ENCODE data around the gene MYL1. TPM values are rescaled to one million over a fixed set of nuclear protein-coding genes. Genes with fewer than 3 reads are reported as not detected.

Gene MYL1
- total RNA-seq, 3 donors from 2014 or later: 0.36 to 0.49 TPM; not detected in 1

- no peaks in the 10 kb centered on the region for H3K9me3 ChIP-seq
- no peaks in the 10 kb centered on the region for H3K4me1 ChIP-seq (ENCODE audit: low read depth)
- H3K36me3 ChIP-seq (ENCODE audit: low read depth): no peaks in the 10 kb centered on the region
- ATAC-seq (no peak), DNase-seq (no peak)
- intact Hi-C loops (cut with DNase I, micrococcal nuclease): no loop called here
- no peak overlapping the region for H3K4me3 ChIP-seq
- no peak for TF ChIP-seq CTCF (IDR thresholded peaks at IDR 0.05)
Observed at GRCh38 chr2:210268281-210268680, 46.7 kb downstream of the MYL1 start.

DNA sequence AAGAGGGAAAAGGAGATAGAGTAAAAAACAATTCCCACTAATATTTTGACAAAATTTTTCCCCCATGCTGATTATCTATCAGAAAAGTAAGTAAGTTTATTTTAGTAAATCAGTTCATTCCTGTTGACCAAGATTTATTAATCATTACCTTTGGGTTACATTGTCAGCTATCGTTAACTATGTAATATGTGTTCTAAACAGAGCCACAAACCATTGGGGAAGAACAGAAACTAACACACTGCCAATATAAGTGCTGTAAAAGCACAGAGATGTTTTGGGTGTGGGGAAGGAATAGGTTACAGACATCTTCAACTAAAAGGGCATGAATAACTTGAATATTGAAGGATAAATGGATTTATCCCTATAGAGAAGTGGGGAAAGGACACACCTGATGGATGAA lies 47.3 kb downstream of the MYL1 start:
- no peak for TF ChIP-seq CTCF (IDR thresholded peaks at IDR 0.05)
- Histone ChIP-seq H3K36me3 (ENCODE audit: low read depth) (no peaks in the 10 kb centered on the region), H3K9me3 (no peaks in the 10 kb centered on the region), H3K4me3 (no peak overlapping the region), H3K4me1 (ENCODE audit: low read depth) (no peaks in the 10 kb centered on the region)
- DNase-seq (no peak), ATAC-seq (no peak)
- intact Hi-C loops (cut with DNase I, micrococcal nuclease): no loop called here

DNA sequence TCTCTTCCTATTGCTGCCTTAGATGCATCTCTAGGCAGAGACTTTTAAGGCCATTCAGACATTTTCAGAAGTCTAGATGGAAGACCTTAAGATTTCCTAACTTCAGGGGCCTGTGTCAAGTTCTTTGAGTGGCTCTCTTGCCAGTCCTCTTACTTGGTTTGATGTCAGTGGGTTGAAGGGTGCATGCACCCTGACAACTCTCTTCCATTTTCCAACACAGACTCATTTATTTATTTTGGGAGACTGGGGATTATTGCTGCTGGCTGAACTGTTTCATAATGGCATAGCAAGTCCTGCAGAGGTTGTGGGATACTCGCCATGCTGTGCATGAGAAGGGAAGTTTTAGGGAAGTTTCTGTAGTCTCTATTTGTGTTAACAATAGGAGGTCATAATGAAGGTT lies 50.7 kb downstream of the MYL1 start:
- TF ChIP-seq CTCF (IDR thresholded peaks at IDR 0.05): no peak
- intact Hi-C loops (cut with DNase I, micrococcal nuclease): no loop called here

DNA sequence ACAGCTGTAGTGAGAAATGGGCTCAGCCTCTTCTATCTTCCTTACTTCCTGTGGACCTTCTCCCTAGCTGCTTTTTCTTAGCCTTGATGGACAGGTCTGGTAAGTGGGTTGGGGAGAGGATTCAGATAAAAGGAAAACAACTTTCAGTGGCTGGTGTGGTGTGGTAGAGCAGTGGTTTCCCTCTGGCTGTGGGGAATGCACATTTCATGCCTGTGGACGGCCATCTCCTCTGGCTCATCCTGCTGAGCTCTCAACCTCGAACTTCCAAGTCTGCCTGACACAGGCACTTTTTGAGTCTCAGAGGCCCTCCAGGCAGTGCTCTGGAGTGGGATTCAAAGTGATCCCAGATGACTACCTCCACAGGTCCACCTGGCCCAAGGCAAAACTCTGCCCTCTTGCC lies 51.1 kb downstream of the MYL1 start:
- DNase-seq: no peak
- no peaks in the 10 kb centered on the region for H3K4me1 ChIP-seq (ENCODE audit: low read depth)
- no peaks in the 10 kb centered on the region for H3K36me3 ChIP-seq (ENCODE audit: low read depth)
- intact Hi-C loops (cut with DNase I, micrococcal nuclease): no loop called here
- H3K9me3 ChIP-seq: no peaks in the 10 kb centered on the region
- TF ChIP-seq CTCF (IDR thresholded peaks at IDR 0.05): no peak
- H3K4me3 ChIP-seq: no peak overlapping the region
- ATAC-seq: no peak

More for the DNA sequence above, 50.7 kb downstream of the MYL1 start:
- no peaks in the 10 kb centered on the region for H3K4me1 ChIP-seq (ENCODE audit: low read depth)
- H3K4me3 ChIP-seq: no peak overlapping the region
- DNase-seq: no peak
- H3K36me3 ChIP-seq (ENCODE audit: low read depth): no peaks in the 10 kb centered on the region
- no peak for ATAC-seq
- H3K9me3 ChIP-seq: no peaks in the 10 kb centered on the region

DNA sequence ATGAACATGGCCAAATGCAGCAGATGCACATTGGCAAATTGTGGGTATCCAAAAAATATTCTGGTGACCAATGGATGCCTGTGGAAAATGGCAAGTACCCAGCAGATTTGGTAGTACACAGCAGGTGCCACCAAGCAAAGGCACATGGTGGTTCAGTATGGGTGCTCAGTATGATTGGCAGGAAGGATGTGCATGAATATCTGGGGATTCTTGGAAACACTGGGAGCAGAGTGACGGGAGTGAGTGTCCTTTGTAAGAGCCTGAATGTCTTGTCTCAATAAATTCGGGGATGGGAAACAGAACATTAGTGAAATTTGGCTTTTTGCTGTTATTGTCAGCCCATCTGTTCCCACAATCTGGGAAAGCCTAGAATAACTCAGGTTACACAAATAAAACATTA lies 52.9 kb downstream of the MYL1 start:
- Histone ChIP-seq H3K4me1 (ENCODE audit: low read depth) (no peaks in the 10 kb centered on the region), H3K4me3 (no peak overlapping the region), H3K36me3 (ENCODE audit: low read depth) (no peaks in the 10 kb centered on the region), H3K9me3 (no peaks in the 10 kb centered on the region)
- ATAC-seq (no peak), DNase-seq (no peak)
- TF ChIP-seq CTCF (IDR thresholded peaks at IDR 0.05): no peak
- intact Hi-C loops (cut with DNase I, micrococcal nuclease): no loop called here

DNA sequence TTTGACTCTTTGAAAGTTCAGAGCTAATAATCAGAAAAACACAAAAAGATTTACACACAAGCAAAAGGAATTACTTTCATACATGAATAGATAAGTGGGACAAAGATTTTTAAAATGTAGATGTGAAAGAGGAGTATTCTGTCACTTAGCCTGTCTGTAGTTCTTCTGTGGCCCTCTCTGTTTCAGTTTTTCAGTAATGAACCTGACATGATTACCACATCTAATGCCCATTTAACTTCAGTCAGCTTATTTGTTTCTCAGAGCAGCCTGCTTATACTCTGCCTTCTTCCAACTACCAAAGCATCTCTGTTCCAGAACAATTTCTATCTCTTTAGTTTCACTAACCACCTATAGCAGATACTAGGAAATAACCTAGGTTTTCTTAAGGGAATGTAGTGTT lies 55.3 kb downstream of the MYL1 start:
- no peaks in the 10 kb centered on the region for H3K9me3 ChIP-seq
- H3K4me1 ChIP-seq (ENCODE audit: low read depth): no peaks in the 10 kb centered on the region
- no peak overlapping the region for H3K4me3 ChIP-seq
- ATAC-seq (no peak), DNase-seq (no peak)
- no peak for TF ChIP-seq CTCF (IDR thresholded peaks at IDR 0.05)
- no peaks in the 10 kb centered on the region for H3K36me3 ChIP-seq (ENCODE audit: low read depth)
- intact Hi-C loops (cut with DNase I, micrococcal nuclease): no loop called here
